Brain pericyte (primary cell): Measurements from ENCODE around the gene ARHGAP26.

Experiments
- DNase-seq: peaks from one replicate; pipeline ENCODE4 v3.0.0-alpha.2; 2012; ENCODE audit warnings: low read depth, low spot score

The ARHGAP26 gene

DNA sequence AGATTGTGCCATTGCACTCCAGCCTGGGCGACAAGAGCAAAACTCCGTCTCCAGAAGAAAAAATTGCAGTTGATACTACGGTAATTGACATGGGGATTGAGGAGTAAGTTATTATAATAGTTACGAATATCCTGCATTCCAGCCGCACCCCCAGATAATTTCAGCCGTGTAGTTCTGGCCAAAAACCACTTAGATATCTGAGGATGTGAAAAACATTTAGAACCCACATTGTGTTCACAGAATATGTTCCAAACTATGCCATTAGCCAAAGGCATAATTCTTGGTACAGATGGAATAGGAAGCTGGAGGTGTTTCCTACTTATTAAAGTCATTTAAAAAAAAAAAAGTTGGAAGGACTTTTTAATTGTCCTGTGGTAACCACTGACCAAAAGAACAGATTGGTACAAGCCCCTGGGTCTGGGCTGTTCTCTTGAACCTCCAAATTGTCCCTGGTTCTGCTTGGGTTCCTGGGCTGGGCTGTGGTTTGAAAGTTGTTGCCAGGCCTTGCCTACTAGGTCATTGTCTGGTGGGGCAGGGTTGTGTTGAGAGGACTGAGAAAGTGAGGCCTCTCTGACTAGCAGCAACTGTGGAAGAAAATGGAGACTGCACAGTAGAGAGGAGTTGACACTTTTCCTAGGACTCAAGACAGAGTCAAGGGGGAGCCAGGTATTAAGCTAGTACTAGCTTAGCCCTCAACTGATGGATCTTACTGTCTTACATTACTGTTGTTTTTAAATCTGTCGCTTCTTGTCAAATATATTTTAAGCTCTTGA lies 434.5 kb downstream of the ARHGAP26 start:
- DNase-seq, result no peak

DNA sequence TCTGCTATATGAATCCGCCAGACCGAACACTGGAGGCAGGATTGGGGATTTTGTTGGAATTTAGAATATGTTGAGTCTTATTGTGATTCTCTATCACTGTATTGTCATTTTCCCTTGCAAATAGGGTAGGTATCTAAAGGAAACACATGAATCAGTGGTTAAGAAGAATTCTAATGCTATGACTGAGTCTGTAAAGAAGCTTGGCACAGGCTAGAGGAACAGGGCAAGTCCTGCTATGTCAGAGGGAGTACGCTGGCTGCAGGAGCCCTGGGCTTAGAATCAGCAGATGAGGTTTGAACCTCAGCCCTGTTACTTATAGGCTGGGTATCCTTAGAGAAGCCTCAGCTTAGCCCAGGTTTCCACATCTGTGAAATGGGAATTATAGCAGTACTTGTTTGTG lies 435.2 kb downstream of the ARHGAP26 start:
- DNase-seq, result no peak

DNA sequence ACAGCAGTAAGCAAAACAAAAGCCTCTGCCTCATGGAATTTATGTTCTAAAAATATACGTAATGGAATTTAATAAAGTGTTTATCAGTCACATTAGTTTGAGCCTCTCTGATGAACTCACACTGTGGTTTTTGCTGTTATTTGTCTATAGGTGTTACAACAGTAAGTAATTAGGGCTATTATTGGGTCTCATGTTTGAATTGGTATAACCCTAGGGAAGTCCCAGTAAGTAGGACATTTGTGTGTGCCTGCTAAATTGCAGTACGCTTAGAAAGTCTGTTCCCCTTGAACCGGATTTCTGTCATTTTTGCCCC lies 435.7 kb downstream of the ARHGAP26 start:
- DNase-seq, result no peak

DNA sequence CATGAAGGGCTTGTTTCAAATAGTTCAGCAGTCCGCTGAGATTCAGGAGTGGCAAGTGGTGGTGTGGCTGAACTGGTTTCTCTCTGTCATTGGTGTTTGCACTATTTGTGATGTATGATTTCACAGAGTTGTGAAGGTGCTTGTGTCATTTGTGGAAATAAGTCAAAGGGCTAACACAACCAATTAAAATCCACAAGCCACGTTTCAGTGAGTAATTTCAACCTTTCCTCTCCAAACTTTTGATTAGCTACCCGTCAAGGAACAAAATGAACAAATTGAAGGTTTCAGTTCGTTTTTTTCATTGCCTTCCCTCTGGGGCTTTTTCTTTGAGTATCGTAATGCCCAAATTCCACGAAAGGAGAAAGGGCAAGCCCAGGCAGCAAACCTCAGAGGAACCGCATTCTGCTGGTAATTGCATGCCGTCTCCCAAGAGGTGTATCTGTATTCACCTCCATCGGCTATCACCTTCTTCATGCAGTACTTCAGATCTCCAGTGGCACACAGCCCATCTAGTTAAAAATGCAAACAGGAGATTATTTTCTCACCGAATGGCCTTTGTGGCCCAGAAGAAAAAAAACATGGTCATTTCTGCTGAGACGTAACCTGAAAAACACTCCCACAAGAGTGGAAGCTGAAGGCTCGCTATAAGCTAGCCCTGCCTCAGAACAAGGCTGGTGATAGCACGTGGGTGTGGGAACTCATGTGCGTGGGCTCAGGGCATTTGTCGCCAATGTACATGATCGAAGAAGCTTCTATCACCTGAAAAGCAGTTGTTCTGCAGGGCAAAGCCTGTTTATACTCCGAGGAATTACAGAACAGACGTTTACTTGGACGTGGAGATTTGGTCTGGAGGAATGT lies 436.2 kb downstream of the ARHGAP26 start:
- DNase-seq, result no peak

GRCh38 chr5:143207058-143207457 lies 436.9 kb downstream of the ARHGAP26 start:
- DNase-seq, result no peak

GRCh38 chr5:143207563-143208364 lies 437.6 kb downstream of the ARHGAP26 start:
- DNase-seq, result no peak

DNA sequence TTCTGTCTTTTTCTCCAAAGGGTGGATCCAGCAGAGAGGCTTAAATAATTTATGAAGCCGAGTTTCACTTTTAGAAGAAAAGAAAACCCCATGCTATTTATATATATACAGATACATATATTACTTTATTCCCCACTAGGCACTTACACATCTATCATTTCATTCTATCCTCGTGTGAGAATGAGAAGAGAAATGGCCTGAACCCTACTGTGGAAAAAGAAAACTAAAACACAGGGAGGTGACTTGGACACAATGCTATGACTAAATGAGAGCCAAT lies 438.1 kb downstream of the ARHGAP26 start:
- no peak for DNase-seq

- DNase-seq, result no peak
These were observed 438.8 kb downstream of the ARHGAP26 start for GRCh38 chr5:143208781-143209510.

- DNase-seq, result no peak
These were observed 439.8 kb downstream of the ARHGAP26 start for GRCh38 chr5:143209881-143210395.

GRCh38 chr5:143210576-143210975 lies 440.4 kb downstream of the ARHGAP26 start:
- DNase-seq, result no peak

DNA sequence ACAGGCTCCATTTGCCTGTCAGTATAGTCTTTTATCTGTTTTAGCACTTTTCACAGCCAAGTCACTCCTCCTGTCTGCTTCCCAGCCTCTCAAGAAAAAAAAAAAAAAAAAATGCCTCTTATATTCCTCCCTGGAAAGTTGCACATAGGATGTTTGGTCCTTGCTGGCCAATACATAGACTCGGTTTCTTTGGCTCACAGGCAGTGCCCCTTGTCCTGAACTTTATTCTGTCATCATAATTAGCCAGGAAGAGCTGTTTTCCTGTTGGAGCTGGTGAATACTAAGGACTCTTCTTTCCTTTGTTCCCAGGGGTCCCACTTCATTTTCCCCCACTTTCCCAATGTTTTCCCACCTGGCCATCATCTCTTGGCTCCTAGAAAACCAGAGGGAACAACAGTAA lies 442.1 kb downstream of the ARHGAP26 start:
- no peak for DNase-seq

GRCh38 chr5:143213231-143213850 lies 443.2 kb downstream of the ARHGAP26 start:
- DNase-seq, result no peak

- no peak for DNase-seq
These were observed 443.7 kb downstream of the ARHGAP26 start for GRCh38 chr5:143213851-143214363.

- DNase-seq, result no peak
These were observed 444.3 kb downstream of the ARHGAP26 start for GRCh38 chr5:143214458-143214857.

- DNase-seq, result no peak
These were observed 444.7 kb downstream of the ARHGAP26 start for GRCh38 chr5:143214890-143215289.

GRCh38 chr5:143215690-143216089 lies 445.5 kb downstream of the ARHGAP26 start:
- no peak for DNase-seq

- no peak for DNase-seq
These were observed 446.0 kb downstream of the ARHGAP26 start for GRCh38 chr5:143216211-143216610.

DNA sequence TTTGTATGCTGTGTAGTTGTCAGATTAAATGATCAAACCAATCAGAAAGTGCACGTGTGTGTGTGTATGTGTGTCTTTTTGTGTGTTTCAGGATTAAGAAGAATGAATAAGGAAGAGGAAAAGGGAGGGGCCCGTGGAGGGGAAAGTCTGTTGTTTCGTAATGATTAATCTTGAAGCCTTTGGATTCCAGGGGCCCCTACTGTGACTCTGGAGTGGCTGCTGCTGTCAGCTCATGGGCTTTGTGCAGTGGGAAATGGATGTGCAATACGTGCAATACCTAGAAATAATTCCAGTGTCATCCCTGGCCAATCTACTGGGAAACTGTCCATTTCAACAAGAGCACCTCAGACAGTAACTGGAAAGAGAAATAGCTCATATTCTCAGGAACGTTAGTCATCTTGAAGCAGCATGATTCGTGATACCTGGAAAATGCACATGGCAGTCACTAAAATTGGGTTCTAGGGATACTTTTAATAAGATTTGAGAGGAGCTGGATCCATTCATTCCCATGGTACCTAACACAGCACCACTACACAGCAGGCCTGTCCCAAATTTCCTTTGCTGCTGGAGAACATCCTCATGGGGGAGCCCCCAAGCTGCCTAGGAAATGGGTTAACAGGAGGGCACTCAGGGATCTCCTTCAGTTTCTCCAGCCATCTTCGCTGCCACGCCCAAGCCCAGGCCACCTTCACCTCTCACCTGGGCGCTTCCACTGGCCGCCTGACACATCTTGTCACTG lies 447.1 kb downstream of the ARHGAP26 start:
- DNase-seq, result no peak

- DNase-seq, result no peak
These were observed 447.6 kb downstream of the ARHGAP26 start for GRCh38 chr5:143217804-143218160.

DNA sequence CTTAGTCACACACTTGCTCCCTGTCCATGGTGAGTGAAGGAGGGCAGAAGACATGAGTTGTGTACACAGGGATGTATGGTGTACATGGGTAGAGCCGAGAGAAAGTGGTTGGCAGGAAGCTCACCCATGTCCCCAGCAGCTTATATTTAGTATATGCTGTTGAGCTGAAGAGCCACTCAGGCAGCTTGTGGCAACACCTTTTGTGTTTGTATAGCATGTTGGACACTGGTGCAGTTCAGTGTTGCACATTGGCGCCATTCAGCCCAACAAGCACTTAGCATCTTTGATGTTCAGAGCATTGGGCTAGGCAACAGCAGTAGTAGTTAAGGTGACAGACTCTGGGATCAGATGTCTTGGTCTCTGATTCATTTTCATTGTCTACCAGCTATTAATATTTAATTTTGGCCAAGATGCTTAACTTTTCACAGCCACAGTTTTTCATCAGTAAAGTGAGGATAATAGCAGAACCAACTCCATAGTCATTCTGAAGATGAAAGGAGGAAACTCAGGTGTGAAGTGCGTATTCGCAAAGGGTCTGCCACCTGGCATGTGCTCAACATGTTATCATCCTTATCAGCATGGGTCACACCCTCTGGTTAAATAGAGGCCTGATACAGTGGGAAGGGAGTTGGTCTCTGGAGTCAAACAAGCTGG lies 448.5 kb downstream of the ARHGAP26 start:
- no peak for DNase-seq
